HG03571 (cell line): ENCODE data around the gene RRM1.

ENCODE experiments used
- ATAC-seq: cut with Tn5 transposase; IDR thresholded peaks from one replicate; pipeline ENCODE4 v1.9.1; 2021; ENCODE audit not compliant: unreplicated experiment

RRM1 gene

DNA sequence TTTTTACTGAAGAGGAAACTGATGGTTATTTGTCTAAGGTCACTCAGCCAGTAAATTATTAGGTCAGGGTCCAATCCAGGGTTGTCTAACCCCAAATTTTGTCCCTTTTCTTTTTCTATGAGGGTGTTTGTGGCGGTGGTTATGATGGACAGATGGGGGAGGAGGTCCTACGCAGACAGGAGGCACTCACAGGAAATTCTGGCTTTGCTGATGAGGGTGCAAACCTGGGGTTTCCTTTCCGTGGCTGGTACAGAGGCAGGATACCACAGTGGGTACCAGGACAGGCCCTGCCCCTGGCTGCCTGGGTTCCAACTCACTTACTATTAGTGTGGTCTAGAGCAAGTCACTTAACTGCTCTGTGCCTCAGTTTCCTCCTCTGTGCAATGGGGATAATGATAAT, 91.0 kb downstream of the RRM1 start:
- ATAC-seq: no peak

- ATAC-seq: no peak
Observed at GRCh38 chr11:4186464-4187054, 92.0 kb downstream of the RRM1 start.

DNA sequence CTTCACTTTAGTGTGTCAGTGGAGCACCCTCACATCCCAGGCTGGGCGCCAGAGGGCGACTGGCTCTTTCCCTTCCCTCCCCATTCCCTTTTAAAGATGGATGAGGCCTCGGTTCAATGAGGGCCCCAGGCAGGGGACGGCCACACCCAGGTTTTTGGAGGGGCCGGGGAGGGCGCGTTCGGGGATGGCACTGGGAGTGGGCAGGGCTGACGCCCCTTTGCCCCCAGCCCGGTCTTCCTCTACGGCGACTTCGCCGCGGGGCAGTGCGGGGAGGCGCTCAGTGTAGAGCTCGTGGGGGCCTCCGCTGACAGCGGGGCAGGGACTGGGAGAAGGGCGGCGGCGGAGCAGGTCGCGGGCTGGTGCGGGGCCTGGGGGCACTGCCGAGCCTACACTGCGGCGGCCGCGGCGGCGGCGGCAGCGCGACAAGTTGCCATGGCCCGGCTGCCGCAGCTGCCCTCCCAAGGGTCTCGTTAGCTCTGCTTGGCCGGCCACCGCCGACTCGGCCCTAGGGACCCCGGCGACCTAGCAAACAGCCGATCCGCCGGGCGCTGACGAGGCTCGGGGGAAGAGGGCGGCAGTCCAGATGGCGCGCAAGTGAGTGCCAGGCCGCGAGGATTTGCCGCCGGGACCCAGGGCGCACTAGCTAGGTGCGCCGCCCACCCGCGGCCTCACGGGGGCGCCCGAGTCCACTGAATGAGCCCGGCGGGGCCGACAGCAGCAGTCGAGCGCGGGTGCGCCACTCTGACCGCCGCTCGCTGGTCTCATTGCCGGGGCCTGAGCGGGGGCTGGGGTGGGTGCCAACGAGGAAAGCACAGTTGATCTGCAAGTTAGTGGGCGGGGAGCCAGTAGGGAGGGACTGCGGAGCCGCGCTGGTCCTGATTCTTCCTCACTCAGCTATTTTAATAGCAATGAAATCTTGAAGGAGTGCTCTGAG, 92.7 kb downstream of the RRM1 start:
- peak; percentile 86 for ATAC-seq
